HEK293 (cell line): Measurements from ENCODE around the gene DPEP3.

Experiments
- CTCF ChIA-PET: fragments of 350-600 bp; formaldehyde crosslinking; extraction: SDS; loops from one replicate; lab custom pipeline; 2021; ENCODE audit warnings: antibody characterized with exemption; lab: Yijun Ruan, JAX
- POLR2A ChIA-PET: fragments of 300-600 bp; formaldehyde crosslinking; extraction: SDS; loops from one replicate; lab custom pipeline; 2020; ENCODE audit warnings: antibody characterized with exemption, inconsistent platforms; lab: Yijun Ruan, JAX
- H3K27ac ChIP-seq: fragments of 200-500 bp; sonication (Bioruptor generic); 2 replicates; pipeline ENCODE4 v1.5.1; 2014; ENCODE audit warnings: low read depth, low read length, control low read depth, inconsistent platforms; ENCODE audit errors: extremely low read depth
- H3K36me3 ChIP-seq, 2 experiments: fragments of 200-500 bp in 1 of 2; sonication (Bioruptor generic) in 1 of 2; 1 replicate in 1 of 2; 2 replicates in 1 of 2; pipeline ENCODE4 v1.5.1; 2014 to 2017; ENCODE audit warnings: inconsistent platforms in 2 of 2, low read length in 2 of 2; ENCODE audit not compliant: control insufficient read depth in 2 of 2, insufficient read depth in 1 of 2
- H3K4me1 ChIP-seq: fragments of 200-500 bp; sonication (Bioruptor generic); 2 replicates; pipeline ENCODE4 v1.5.1; 2014; ENCODE audit warnings: mild to moderate bottlenecking, low read length, inconsistent platforms; ENCODE audit not compliant: control insufficient read depth, insufficient read depth
- H3K4me3 ChIP-seq: 2 replicates; pipeline ENCODE4 v1.5.1; 2011; ENCODE audit warnings: low read depth, mild to moderate bottlenecking, control low read depth, low read length, moderate library complexity
- H3K9me3 ChIP-seq: fragments of 200-500 bp; sonication (Bioruptor generic); 2 replicates; pipeline ENCODE4 v1.5.1; 2014; ENCODE audit warnings: low read depth, low read length, inconsistent platforms; ENCODE audit not compliant: control insufficient read depth, insufficient read depth
- GLIS1 ChIP-seq: fragments of 450-650 bp; formaldehyde crosslinking; IDR thresholded peaks from 2 replicates; pipeline ENCODE4 v1.5.1; 2016; ENCODE audit warnings: missing biosample characterization, missing genetic modification characterization
- MEIS1 ChIP-seq: sonication (generic); formaldehyde crosslinking; IDR thresholded peaks from 2 replicates; pipeline ENCODE4 v1.8.1; 2022; ENCODE audit warnings: missing genetic modification reagents, mild to moderate bottlenecking, borderline replicate concordance
- MYNN ChIP-seq: fragments of 450-650 bp; formaldehyde crosslinking; IDR thresholded peaks from 2 replicates; pipeline ENCODE4 v1.5.1; 2016; ENCODE audit warnings: missing biosample characterization, missing genetic modification characterization, borderline replicate concordance
- SALL2 ChIP-seq: fragments of 450-650 bp; formaldehyde crosslinking; IDR thresholded peaks from 2 replicates; pipeline ENCODE4 v1.5.0; 2017; ENCODE audit warnings: missing biosample characterization, mild to moderate bottlenecking, missing genetic modification characterization, borderline replicate concordance
- ZFHX2 ChIP-seq: fragments of 450-650 bp; formaldehyde crosslinking; conservative IDR thresholded peaks from 2 replicates; pipeline ENCODE4 v1.5.1; 2016; ENCODE audit warnings: missing biosample characterization, missing genetic modification characterization
- ZNF10 ChIP-seq: fragments of 450-650 bp; formaldehyde crosslinking; IDR thresholded peaks from 2 replicates; pipeline ENCODE4 v1.5.1; 2017; ENCODE audit warnings: missing biosample characterization, missing genetic modification characterization
- ZNF155 ChIP-seq: fragments of 450-650 bp; formaldehyde crosslinking; IDR thresholded peaks from 2 replicates; pipeline ENCODE4 v1.5.1; 2016; ENCODE audit warnings: missing biosample characterization, missing genetic modification characterization
- ZNF521 ChIP-seq: fragments of 450-650 bp; formaldehyde crosslinking; IDR thresholded peaks from 2 replicates; pipeline ENCODE4 v1.5.1; 2017; ENCODE audit warnings: missing biosample characterization, mild to moderate bottlenecking, missing genetic modification characterization
- ZNF600 ChIP-seq: fragments of 450-650 bp; formaldehyde crosslinking; IDR thresholded peaks from 2 replicates; pipeline ENCODE4 v1.5.1; 2016; ENCODE audit warnings: missing biosample characterization, missing genetic modification characterization
- ZNF658 ChIP-seq: fragments of 450-650 bp; formaldehyde crosslinking; IDR thresholded peaks from 2 replicates; pipeline ENCODE4; 2016; ENCODE audit warnings: missing biosample characterization, missing genetic modification characterization
- ZSCAN16 ChIP-seq: fragments of 450-650 bp; formaldehyde crosslinking; IDR thresholded peaks from 2 replicates; pipeline ENCODE4 v1.5.1; 2016; ENCODE audit warnings: missing biosample characterization, missing genetic modification characterization
- TF ChIP-seq, protein P1 (sequence below): fragments of 450-650 bp; formaldehyde crosslinking; IDR thresholded peaks from 2 replicates; pipeline ENCODE4 v1.5.1; 2016; ENCODE audit warnings: missing biosample characterization, missing genetic modification characterization
- TF ChIP-seq, protein P2 (sequence below): fragments of 450-650 bp; formaldehyde crosslinking; IDR thresholded peaks from 2 replicates; pipeline ENCODE4 v1.5.1; 2016; ENCODE audit warnings: missing biosample characterization, missing genetic modification characterization
- TF ChIP-seq, protein P3 (sequence below): fragments of 450-650 bp; formaldehyde crosslinking; IDR thresholded peaks from 2 replicates; pipeline ENCODE4 v1.5.1; 2017; ENCODE audit warnings: missing biosample characterization, missing genetic modification characterization
- TF ChIP-seq, protein P4 (sequence below): fragments of 450-650 bp; formaldehyde crosslinking; IDR thresholded peaks from 2 replicates; pipeline ENCODE4 v1.5.1; 2016; ENCODE audit warnings: missing biosample characterization, missing genetic modification characterization
- TF ChIP-seq, protein P5 (sequence below): fragments of 450-650 bp; formaldehyde crosslinking; optimal IDR thresholded peaks from 2 replicates; pipeline ENCODE3; 2016; ENCODE audit warnings: missing biosample characterization, mild to moderate bottlenecking, missing genetic modification characterization

The DPEP3 gene

DNA sequence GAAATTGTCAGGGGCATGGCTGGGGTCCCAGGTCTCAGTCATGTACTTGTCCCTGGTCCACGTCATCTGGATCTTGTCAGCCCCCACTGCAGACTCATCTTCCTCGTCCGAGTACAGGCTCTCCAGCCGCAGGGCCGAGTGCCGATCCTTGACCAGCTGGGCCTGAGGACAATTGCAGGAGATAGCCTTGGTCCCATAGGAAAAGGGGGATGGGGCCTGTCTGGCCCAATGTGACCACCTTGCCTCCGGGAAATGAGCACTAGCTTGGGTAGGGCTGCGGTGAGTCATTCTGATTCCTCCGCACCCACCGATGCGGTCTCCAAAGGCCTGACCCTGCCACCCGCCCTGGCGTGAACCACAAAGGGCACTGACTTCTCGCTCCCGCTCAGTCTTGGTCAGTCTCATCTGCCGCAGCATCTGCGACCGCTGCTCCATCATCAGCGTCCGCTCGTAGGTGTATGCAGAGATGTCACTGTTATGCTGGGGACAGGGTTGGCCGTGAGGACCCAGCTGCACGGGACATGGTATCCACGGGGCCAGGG, 34.8 kb downstream of the DPEP3 start (continued):
- TF ChIP-seq, protein P1, sequence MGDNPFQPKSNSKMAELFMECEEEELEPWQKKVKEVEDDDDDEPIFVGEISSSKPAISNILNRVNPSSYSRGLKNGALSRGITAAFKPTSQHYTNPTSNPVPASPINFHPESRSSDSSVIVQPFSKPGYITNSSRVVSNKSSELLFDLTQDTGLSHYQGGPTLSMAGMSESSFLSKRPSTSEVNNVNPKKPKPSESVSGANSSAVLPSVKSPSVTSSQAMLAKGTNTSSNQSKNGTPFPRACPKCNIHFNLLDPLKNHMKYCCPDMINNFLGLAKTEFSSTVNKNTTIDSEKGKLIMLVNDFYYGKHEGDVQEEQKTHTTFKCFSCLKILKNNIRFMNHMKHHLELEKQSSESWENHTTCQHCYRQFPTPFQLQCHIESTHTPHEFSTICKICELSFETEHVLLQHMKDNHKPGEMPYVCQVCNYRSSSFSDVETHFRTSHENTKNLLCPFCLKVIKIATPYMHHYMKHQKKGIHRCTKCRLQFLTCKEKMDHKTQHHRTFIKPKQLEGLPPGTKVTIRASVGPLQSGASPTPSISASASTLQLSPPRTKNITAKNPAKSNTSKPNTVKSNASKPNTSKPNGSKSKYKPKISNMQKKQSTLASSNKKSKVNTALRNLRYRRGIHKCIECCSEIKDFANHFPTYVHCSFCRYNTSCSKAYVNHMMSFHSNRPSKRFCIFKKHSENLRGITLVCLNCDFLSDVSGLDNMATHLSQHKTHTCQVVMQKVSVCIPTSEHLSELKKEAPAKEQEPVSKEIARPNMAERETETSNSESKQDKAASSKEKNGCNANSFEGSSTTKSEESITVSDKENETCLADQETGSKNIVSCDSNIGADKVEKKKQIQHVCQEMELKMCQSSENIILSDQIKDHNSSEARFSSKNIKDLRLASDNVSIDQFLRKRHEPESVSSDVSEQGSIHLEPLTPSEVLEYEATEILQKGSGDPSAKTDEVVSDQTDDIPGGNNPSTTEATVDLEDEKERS (tag by site-specific recombination) = no peak
- TF ChIP-seq ZNF155 (tag by site-specific recombination) (no peak), ZNF600 (tag by site-specific recombination) (no peak), SALL2 (no peak)
- TF ChIP-seq, protein P2, sequence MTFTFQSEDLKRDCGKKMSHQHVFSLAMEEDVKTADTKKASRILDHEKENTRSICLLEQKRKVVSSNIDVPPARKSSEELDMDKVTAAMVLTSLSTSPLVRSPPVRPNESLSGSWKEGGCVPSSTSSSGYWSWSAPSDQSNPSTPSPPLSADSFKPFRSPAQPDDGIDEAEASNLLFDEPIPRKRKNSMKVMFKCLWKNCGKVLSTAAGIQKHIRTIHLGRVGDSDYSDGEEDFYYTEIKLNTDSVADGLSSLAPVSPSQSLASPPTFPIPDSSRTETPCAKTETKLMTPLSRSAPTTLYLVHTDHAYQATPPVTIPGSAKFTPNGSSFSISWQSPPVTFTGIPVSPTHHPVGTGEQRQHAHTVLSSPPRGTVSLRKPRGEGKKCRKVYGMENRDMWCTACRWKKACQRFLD = no peak

DNA sequence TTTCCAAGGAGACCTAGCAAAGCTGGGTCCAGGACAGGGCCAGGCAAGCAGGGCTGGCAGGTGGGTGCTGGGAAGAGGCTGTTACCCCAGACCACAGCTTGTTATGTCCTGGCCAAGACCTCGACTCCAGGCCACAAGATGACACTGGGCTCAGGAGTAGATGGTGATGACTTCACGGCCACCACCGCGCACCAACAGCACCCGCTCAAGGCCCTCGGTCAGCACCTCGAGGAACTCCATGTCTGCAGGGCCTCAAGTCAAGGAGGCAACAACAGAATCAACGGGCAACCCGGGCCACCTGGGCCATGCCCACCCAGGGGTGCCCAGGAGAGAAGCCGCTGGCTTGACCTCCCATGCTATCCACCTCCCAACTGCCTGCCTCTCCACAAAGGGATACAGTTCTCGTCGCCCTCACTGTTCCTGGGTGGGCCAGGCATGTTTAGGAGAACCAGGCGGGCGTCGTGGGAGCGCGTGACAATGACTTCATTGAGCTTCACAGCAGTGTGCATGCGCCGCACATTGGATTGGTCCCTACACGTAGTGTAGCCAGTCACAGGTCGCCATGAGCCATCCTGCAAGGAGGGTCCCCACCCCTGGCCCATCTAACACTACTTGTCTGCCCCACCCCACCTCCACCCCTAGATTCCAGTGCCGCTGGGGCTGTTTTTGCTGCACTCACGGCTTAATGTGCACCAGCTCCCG, 35.5 kb downstream of the DPEP3 start:
- no peaks in the 10 kb centered on the region for H3K9me3 ChIP-seq
- POLR2A ChIA-PET = interaction anchor here (2.7 kb wide), 1 partner anchor 9 kb away, joined by 16 read pairs; no protein-coding TSS in a partner anchor
- TF ChIP-seq, protein P3, sequence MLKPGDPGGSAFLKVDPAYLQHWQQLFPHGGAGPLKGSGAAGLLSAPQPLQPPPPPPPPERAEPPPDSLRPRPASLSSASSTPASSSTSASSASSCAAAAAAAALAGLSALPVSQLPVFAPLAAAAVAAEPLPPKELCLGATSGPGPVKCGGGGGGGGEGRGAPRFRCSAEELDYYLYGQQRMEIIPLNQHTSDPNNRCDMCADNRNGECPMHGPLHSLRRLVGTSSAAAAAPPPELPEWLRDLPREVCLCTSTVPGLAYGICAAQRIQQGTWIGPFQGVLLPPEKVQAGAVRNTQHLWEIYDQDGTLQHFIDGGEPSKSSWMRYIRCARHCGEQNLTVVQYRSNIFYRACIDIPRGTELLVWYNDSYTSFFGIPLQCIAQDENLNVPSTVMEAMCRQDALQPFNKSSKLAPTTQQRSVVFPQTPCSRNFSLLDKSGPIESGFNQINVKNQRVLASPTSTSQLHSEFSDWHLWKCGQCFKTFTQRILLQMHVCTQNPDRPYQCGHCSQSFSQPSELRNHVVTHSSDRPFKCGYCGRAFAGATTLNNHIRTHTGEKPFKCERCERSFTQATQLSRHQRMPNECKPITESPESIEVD (tag by site-specific recombination) = no peak
- TF ChIP-seq ZNF10 = 0 out of 2 replicates have a peak, but pooled peaks have one; percentile 53
- H3K4me1 ChIP-seq = no peaks in the 10 kb centered on the region
- no peak overlapping the region for H3K27ac ChIP-seq
- peaks cover 0 to 85% of the 10 kb centered on the region in 2 experiments; a peak in 2 of 3 replicates for H3K36me3 ChIP-seq
- H3K4me3 ChIP-seq = no peak overlapping the region
- CTCF ChIA-PET = interaction anchor here (0.7 kb wide), 1 partner anchor 262 kb away, joined by 3 read pairs; no protein-coding TSS in a partner anchor

DNA sequence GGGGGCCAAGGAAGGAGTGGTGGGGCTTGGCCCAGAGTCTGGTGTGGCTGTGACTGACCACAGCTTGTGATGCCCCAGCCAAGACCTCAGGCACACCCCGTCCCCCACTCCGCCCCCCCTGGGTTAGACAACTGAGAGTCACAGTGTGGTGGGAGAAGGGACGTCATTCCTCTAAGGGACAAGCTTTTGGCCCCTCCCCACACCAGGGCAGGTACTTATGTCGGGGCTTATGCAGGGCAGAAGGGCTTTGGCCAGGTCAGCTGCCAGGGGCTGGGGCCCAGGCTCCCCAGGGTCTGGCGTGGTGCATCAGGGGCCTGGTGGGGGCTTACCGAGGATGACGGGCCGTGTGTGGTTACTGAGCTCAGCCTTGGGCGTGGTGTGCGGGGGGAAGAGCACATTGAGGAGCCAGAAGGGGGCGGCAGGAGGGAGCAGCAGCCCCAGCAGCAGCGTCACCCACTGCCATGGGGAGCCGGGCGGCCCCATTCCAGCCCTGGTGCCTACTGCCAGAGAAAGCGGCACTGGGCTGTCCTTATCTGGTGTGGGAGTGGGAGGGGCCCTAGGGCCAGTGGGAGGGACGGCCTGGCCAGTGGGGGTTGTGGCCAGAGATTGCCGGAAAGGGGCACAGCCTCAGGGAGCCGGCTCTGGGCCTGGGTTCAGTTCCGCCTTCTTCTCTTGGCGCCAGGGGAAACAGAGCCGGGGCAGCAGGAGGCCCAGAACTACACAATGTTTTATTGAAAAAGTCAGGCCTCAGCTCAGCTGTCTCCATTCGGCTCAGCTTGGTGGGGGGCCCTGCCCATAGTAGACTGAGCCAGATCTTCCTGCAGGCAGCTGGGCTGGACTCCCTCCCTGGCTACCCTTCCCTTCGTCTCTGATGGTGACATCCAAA, 36.4 kb downstream of the DPEP3 start, which contains the start of gene LCAT:
Gene LCAT, minus strand, starts transcription at position 502 of the 886 bp plus-strand sequence. Its CDS starts 19 bp downstream, at position 483.
- H3K4me1 ChIP-seq = no peaks in the 10 kb centered on the region
- ChIA-PET CTCF (interaction anchor here (0.6 to 2.1 kb wide), 2 partner anchors 98 to 127 kb away, joined by 3 to 9 read pairs; no protein-coding TSS in a partner anchor), POLR2A (interaction anchor here (0.5 to 2.7 kb wide), 4 partner anchors 8 to 296 kb away, joined by 3 to 16 read pairs (median 4); no protein-coding TSS in a partner anchor)
- no peak within 1 kb of the TSS for H3K27ac ChIP-seq
- no peaks in the 10 kb centered on the region for H3K9me3 ChIP-seq
- peaks cover 0 to 81% of the 10 kb centered on the region in 2 experiments; a peak in 2 of 3 replicates for H3K36me3 ChIP-seq
- no peak within 1 kb of the TSS for H3K4me3 ChIP-seq
- no peak for TF ChIP-seq ZSCAN16 (tag by site-specific recombination)
- TF ChIP-seq MEIS1 (CRISPR knock-in tag) = no peak
- no peak for TF ChIP-seq ZNF521 (tag by site-specific recombination)
- peak; percentile 73 for TF ChIP-seq GLIS1 (tag by site-specific recombination)
- TF ChIP-seq, protein P4, sequence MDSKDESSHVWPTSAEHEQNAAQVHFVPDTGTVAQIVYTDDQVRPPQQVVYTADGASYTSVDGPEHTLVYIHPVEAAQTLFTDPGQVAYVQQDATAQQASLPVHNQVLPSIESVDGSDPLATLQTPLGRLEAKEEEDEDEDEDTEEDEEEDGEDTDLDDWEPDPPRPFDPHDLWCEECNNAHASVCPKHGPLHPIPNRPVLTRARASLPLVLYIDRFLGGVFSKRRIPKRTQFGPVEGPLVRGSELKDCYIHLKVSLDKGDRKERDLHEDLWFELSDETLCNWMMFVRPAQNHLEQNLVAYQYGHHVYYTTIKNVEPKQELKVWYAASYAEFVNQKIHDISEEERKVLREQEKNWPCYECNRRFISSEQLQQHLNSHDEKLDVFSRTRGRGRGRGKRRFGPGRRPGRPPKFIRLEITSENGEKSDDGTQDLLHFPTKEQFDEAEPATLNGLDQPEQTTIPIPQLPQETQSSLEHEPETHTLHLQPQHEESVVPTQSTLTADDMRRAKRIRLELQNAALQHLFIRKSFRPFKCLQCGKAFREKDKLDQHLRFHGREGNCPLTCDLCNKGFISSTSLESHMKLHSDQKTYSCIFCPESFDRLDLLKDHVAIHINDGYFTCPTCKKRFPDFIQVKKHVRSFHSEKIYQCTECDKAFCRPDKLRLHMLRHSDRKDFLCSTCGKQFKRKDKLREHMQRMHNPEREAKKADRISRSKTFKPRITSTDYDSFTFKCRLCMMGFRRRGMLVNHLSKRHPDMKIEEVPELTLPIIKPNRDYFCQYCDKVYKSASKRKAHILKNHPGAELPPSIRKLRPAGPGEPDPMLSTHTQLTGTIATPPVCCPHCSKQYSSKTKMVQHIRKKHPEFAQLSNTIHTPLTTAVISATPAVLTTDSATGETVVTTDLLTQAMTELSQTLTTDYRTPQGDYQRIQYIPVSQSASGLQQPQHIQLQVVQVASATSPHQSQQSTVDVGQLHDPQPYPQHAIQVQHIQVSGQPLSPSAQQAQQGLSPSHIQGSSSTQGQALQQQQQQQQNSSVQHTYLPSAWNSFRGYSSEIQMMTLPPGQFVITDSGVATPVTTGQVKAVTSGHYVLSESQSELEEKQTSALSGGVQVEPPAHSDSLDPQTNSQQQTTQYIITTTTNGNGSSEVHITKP = peak; percentile 47; the same call in 1 of the 2 replicates
- TF ChIP-seq ZFHX2 (tag by site-specific recombination) = peak; percentile 37; the same call in 1 of the 2 replicates
- TF ChIP-seq ZNF658 (tag by site-specific recombination) = no peak
- TF ChIP-seq, protein P5, sequence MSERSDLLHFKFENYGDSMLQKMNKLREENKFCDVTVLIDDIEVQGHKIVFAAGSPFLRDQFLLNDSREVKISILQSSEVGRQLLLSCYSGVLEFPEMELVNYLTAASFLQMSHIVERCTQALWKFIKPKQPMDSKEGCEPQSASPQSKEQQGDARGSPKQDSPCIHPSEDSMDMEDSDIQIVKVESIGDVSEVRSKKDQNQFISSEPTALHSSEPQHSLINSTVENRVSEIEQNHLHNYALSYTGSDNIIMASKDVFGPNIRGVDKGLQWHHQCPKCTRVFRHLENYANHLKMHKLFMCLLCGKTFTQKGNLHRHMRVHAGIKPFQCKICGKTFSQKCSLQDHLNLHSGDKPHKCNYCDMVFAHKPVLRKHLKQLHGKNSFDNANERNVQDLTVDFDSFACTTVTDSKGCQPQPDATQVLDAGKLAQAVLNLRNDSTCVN (tag by site-specific recombination) = no peak
- no peak for TF ChIP-seq MYNN (tag by site-specific recombination)
